Keratinocyte (primary cell): ENCODE measurements around the gene ENPP1. TPM values are rescaled to one million over a fixed set of nuclear protein-coding genes. Genes with fewer than 3 reads are reported as not detected.

ENCODE experiments used
- DNase-seq: peaks from one replicate; pipeline ENCODE4 v3.0.0-alpha.2; 2011; ENCODE audit warnings: low read depth, missing footprints, low spot score
- FAIRE-seq: peaks from 2 replicates; lab custom pipeline; 2011; peaks lifted over from hg19 to GRCh38; lab: Jason Lieb, UNC
- H2AFZ ChIP-seq: 2 replicates; pipeline ENCODE4 v1.6.0; 2012; ENCODE audit warnings: low read length, control low read depth, inconsistent platforms; ENCODE audit not compliant: control insufficient read depth
- H3K27ac ChIP-seq: 2 replicates; pipeline ENCODE4 v1.5.1; 2011; ENCODE audit warnings: low read length; ENCODE audit not compliant: control insufficient read depth, insufficient read depth
- H3K27me3 ChIP-seq: 3 replicates; pipeline ENCODE4 v1.6.0; 2011; ENCODE audit warnings: low read length; ENCODE audit not compliant: control insufficient read depth, insufficient read depth; ENCODE audit errors: extremely low read depth
- H3K36me3 ChIP-seq, 2 experiments: 2 replicates in 1 of 2; 3 replicates in 1 of 2; pipeline ENCODE4 v1.5.1; 2011; ENCODE audit warnings: low read length in 2 of 2, mild to moderate bottlenecking in 1 of 2; ENCODE audit not compliant: control insufficient read depth in 2 of 2, insufficient read depth in 2 of 2; ENCODE audit errors: extremely low read depth in 1 of 2
- H3K4me1 ChIP-seq: 3 replicates; pipeline ENCODE4 v1.5.1; 2011; ENCODE audit warnings: low read length; ENCODE audit not compliant: control insufficient read depth, insufficient read depth; ENCODE audit errors: extremely low read depth
- H3K4me2 ChIP-seq: 3 replicates; pipeline ENCODE4 v1.6.0; 2011; ENCODE audit warnings: low read depth, low read length; ENCODE audit not compliant: control insufficient read depth, insufficient read depth; ENCODE audit errors: extremely low read depth
- H3K4me3 ChIP-seq, 3 experiments: fragments of 200-600 bp in 1 of 3; sonication (generic) in 1 of 3; 2 replicates in 2 of 3; 3 replicates in 1 of 3; pipeline ENCODE4 v1.5.1; 2011 to 2016; ENCODE audit warnings: low read length in 3 of 3, mild to moderate bottlenecking in 3 of 3, control low read depth in 2 of 3, inconsistent platforms in 1 of 3, low read depth in 1 of 3, mixed read lengths in 1 of 3, mixed run types in 1 of 3, moderate library complexity in 1 of 3; ENCODE audit not compliant: control insufficient read depth in 2 of 3, insufficient read depth in 2 of 3; ENCODE audit errors: extremely low read depth in 1 of 3
- H3K79me2 ChIP-seq: 2 replicates; pipeline ENCODE4 v1.6.0; 2012; ENCODE audit warnings: low read length; ENCODE audit not compliant: control insufficient read depth, insufficient read depth
- H3K9ac ChIP-seq: 3 replicates; pipeline ENCODE4 v1.6.0; 2011; ENCODE audit warnings: low read length; ENCODE audit not compliant: control insufficient read depth, insufficient read depth; ENCODE audit errors: extremely low read depth
- H3K9me1 ChIP-seq: 3 replicates; pipeline ENCODE4 v1.6.0; 2011; ENCODE audit warnings: low read length; ENCODE audit not compliant: control insufficient read depth, insufficient read depth; ENCODE audit errors: extremely low read depth
- H3K9me3 ChIP-seq: 2 replicates; pipeline ENCODE4 v1.5.1; 2012; ENCODE audit warnings: low read depth, low read length; ENCODE audit not compliant: control insufficient read depth
- H4K20me1 ChIP-seq: 3 replicates; pipeline ENCODE4 v1.6.0; 2011; ENCODE audit warnings: low read length; ENCODE audit not compliant: control insufficient read depth, insufficient read depth; ENCODE audit errors: extremely low read depth
- CTCF ChIP-seq, 3 experiments: IDR thresholded peaks in 1 of 3; conservative IDR thresholded peaks in 1 of 3; optimal IDR thresholded peaks in 1 of 3; 2 replicates in 2 of 3; 3 replicates in 1 of 3; pipeline versions ENCODE3 to v1.5.1; 2011; ENCODE audit warnings: low read length in 3 of 3, mild to moderate bottlenecking in 3 of 3, moderate library complexity in 2 of 3, control low read depth in 1 of 3, inconsistent platforms in 1 of 3; ENCODE audit not compliant: insufficient read depth in 2 of 3; ENCODE audit errors: extremely low read depth in 1 of 3
- EZH2 ChIP-seq: IDR thresholded peaks from one replicate; pipeline ENCODE4 v1.6.1; 2012; ENCODE audit warnings: inconsistent platforms, mild to moderate bottlenecking, low read length, moderate library complexity
- dilution Hi-C: fragments of 300-500 bp; cut with MboI; formaldehyde crosslinking; loops from one replicate; pipeline ENCODE4 v1.7.0; 2020; ENCODE audit warnings: low sequenced_read_pairs; ENCODE audit not compliant: extremely low pct_ligation_motif_present
- polyA plus RNA-seq, 5 experiments: library from polyadenylated mRNA; depleted of rRNA in 3 of 5; stranded (reverse) in 3 of 5; stranded (forward) in 1 of 5; unstranded in 1 of 5; fragments of >200 nt; gene quantifications; 1 replicate in 1 of 5; 2 replicates in 3 of 5; 3 replicates in 1 of 5; pipeline versions ENCODE4 v1.2.1 to v1.2.3, GENCODE V29; 2011 to 2012; ENCODE audit warnings: missing spikeins in 2 of 5, low read depth in 1 of 5, low replicate concordance in 1 of 5

The ENPP1 gene
- polyA plus RNA-seq, 1 donor (not counting 4 experiments of a cell fraction or from before 2014, with no cell fraction given): 0.34 TPM

GRCh38 chr6:131775886-131776285 lies 31.9 kb upstream of the ENPP1 start:
- H2AFZ ChIP-seq: no peak overlapping the region
- H3K27ac ChIP-seq: no peak overlapping the region
- TF ChIP-seq CTCF (optimal IDR thresholded peaks at IDR 0.05 in 1 of 3, IDR thresholded peaks at IDR 0.05 in 1 of 3, conservative IDR thresholded peaks at IDR 0.05 in 1 of 3; ENCODE audit: extremely low read depth in 1 of 3, insufficient read depth in 2 of 3, low read length in 3 of 3): no peak
- no peak for TF ChIP-seq EZH2
- H3K9me1 ChIP-seq: no peaks in the 10 kb centered on the region
- no peak overlapping the region for H3K4me2 ChIP-seq
- H3K9ac ChIP-seq: no peak overlapping the region
- dilution Hi-C loops: no loop called here
- no peaks in the 10 kb centered on the region for H3K36me3 ChIP-seq
- H3K4me3 ChIP-seq: no peak overlapping the region
- H3K4me1 ChIP-seq: no peaks in the 10 kb centered on the region
- DNase-seq: no peak
- no peaks in the 10 kb centered on the region for H3K27me3 ChIP-seq
- no peaks in the 10 kb centered on the region for H4K20me1 ChIP-seq
- no peaks in the 10 kb centered on the region for H3K79me2 ChIP-seq
- FAIRE-seq: no peak
- H3K9me3 ChIP-seq: no peaks in the 10 kb centered on the region

DNA sequence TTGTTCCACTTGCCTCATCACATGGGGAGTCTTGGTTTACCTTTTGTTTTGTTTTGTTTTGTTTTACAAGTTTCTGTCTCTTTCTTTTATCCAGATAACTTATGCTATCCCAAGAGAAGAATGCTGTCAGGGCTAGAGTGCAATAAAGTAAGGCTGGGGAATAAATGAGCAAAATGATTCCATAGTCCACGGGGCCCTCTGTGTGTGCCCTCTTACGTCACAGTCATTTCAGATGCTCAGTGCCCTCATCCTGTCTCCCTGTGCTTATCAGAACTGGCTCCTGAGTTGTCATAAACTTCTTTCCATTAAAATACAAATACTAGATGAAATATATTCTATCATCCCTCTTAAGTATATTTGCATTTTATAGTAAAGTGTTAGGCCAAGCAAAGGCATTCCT lies 30.8 kb upstream of the ENPP1 start:
- Histone ChIP-seq H3K4me2 (no peak overlapping the region), H3K9me3 (no peaks in the 10 kb centered on the region), H3K4me3 (no peak overlapping the region), H3K9ac (no peak overlapping the region), H2AFZ (no peak overlapping the region), H3K79me2 (no peaks in the 10 kb centered on the region), H4K20me1 (no peaks in the 10 kb centered on the region), H3K27me3 (no peaks in the 10 kb centered on the region), H3K36me3 (no peaks in the 10 kb centered on the region), H3K4me1 (no peaks in the 10 kb centered on the region), H3K9me1 (no peaks in the 10 kb centered on the region), H3K27ac (no peak overlapping the region)
- FAIRE-seq (no peak), DNase-seq (no peak)
- no peak for TF ChIP-seq EZH2
- TF ChIP-seq CTCF (optimal IDR thresholded peaks at IDR 0.05 in 1 of 3, IDR thresholded peaks at IDR 0.05 in 1 of 3, conservative IDR thresholded peaks at IDR 0.05 in 1 of 3; ENCODE audit: extremely low read depth in 1 of 3, insufficient read depth in 2 of 3, low read length in 3 of 3): no peak
- dilution Hi-C loops: no loop called here
